ENCODE data around the gene PTPRS.
"Not testable (repeated sequence)": the region's sequence is repeated elsewhere in the genome, so short reads cannot be mapped to it uniquely, and the experiment has no call there.

PTPRS gene

GRCh38 chr19:5331790-5332189 lies 8.8 kb downstream of the PTPRS start:
- DNase-seq: no peak

GRCh38 chr19:5330307-5330720 lies 10.3 kb downstream of the PTPRS start:
- DNase-seq: no peak

- DNase-seq: no peak
These were observed 11.5 kb downstream of the PTPRS start for GRCh38 chr19:5329141-5329540.

DNA sequence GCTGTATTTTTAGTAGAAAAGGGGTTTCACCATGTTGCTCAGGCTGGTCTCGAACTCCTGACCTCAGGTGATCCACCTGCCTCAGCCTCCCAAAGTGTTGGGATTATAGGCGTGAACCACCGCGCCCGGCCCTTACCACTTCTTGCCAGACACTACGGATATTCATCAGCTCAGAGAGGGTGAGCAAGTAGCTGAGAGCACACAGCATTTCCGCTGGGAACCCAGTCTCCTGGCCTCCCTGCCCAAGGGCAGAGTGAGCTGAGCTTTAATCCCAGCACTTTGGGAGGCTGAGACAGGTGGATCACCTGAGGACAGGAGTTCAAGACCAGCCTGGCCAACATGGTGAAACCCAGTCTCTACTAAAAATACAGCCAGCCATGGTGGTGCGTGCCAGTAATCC lies 12.2 kb downstream of the PTPRS start:
- not testable (repeated sequence) for DNase-seq

DNA sequence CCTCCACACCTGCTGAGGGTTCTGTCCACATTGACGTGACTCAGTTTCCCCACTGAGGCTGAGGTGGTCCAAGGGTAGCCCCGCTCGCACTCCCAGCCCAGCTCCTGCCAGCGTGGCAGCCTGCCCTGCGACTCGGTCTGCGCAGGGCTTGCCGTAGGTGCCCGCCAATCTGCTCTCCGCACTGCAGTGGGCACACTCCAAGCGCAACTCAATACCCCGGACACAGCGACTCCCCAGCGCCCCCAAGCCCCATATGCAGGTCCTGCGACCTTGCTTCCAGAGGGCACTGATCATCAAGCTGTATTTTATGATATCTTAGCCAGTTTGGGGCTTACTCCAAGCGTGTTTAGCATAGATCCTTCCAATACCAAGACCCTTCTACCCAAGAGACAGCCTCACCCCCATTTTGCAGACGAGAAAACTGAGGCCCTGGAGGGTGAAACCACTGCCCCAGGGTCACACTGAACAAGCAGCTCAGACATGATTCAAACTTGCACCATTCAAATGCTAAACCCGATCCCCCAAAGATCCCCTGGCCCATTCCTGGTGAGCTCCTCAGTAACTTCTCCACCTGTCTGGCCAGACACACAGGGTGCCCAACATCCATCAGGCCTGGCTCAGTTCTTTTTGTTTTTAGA lies 13.5 kb downstream of the PTPRS start:
- DNase-seq: no peak

DNA sequence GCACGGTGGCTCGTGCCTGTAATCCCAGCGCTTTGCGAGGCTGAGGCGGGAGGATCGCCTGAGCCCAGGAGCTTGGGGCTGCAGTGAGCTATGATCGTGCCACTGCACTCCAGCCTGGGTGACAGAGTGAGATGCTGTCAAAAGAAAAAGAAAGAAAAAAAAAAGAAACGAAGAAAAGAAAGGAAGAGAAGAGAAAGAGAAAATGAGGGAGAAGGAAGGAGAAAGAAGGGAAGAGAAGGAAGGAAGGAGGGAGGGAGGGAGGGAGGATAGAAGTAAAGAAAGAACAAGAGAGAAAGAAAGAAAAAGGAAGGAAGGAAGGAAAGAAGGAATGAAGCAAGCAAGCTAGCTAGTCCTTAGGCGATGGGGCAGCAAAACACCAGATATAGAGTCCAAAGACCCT lies 14.1 kb downstream of the PTPRS start:
- no peak for DNase-seq

- no peak for DNase-seq
These were observed 15.7 kb downstream of the PTPRS start for GRCh38 chr19:5324947-5325346.

DNA sequence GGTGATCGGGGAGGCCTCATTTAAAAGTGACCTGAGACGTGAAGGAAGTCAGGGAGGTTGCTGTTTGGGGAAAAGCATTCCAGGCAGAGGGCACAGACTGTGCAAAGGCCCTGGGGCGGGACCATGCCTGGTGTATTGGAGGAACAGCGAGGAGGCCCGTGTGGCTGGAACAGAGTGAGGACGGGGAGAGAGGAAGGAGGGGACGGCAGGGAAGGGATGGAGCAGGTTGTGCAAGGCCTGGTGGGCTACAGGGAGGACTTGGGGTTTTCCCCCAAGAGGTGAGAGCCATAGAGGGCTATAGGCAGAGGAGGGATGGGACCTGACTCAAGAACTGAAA lies 17.2 kb downstream of the PTPRS start:
- no peak for DNase-seq

DNA sequence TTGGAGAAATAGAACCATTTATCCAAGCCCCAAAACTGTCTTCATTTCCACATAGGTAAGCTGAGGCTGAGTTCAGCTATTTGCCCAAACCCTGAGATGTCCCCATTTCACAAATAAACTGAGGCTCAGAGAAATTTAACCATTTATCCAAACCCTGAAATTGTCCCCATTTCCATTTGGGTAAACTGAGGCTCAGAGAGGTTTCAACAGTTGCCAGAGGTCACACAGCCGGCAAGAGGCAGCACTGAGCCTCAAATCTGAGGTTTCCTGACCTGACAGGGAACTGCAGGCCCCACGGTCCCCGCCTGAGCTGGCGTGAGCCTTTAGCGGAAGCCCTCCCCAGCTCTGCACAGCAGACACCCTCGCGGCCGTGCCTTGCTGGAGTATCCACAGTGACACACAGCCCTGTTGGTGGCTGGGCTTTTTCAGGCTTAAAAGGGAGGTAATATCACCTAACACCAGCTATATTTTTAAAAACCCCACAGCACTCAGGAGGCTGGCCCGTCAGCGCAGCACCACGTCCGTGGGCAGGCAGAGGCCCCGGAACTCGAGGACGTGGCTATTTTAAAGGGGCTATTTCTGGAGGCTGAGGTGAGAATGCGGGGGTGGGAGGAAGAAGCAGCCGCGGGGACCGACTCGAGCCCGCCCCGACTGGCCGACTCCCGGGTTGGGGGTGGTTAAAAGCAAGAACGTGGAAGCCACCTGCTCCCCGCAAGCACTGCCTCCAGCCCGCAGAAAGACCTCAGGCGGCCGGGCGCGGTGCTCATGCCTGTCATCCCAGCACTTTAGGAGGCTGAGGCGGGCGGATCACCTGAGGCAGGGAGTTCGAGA lies 18.5 kb downstream of the PTPRS start:
- DNase-seq: peak; percentile 26

DNA sequence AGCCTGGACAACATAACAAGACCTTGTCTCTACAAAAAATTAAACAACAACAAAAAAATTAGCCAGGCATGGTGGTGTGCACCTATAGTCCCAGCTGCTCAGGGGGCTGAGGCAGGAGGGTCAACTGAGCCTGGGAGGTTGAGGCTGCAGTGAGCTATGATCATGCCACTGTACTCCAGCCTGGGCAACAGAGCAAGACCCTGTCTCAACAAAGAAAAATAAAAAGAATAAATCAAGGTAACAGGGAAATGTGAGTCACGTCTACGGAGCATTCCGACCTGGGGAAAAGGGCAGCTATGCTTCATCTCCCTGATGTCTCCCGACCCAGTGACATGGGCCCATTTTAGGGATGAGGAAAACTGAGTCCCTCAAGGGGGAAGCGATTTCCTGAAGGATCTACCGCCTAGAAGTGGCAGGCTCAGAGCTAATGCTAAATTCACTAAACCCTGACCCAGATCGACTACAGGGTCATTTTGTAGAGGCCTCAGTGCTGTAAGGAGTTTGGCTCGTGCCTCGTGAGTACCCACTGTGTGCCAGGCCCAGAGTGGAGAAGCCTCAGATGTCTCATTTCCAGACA lies 19.5 kb downstream of the PTPRS start:
- no peak for DNase-seq

GRCh38 chr19:5319516-5319915 lies 21.1 kb downstream of the PTPRS start:
- DNase-seq: no peak

- DNase-seq: no peak
These were observed 22.3 kb downstream of the PTPRS start for GRCh38 chr19:5318306-5318705.

GRCh38 chr19:5317321-5317720 lies 23.3 kb downstream of the PTPRS start:
- DNase-seq: no peak

GRCh38 chr19:5316138-5316537 lies 24.5 kb downstream of the PTPRS start:
- no peak for DNase-seq

DNA sequence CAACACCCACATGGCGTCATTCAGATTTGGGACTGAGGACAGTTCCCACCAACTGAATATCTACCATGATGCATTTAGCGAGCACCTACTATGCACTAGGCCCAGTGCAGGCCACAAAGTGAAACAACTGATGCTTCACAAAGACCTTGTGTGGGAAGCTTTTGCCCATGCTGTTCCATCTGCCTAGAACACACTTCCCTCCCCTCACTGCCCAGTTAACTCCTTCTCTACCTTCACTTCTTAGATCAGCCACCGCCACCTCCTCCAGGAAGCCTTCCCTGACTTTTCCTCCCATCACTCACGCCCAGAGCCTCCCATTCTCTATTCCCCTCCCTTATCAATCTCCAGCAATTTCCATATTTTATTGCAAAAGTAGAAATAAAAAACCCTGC lies 25.7 kb downstream of the PTPRS start:
- no peak for DNase-seq

DNA sequence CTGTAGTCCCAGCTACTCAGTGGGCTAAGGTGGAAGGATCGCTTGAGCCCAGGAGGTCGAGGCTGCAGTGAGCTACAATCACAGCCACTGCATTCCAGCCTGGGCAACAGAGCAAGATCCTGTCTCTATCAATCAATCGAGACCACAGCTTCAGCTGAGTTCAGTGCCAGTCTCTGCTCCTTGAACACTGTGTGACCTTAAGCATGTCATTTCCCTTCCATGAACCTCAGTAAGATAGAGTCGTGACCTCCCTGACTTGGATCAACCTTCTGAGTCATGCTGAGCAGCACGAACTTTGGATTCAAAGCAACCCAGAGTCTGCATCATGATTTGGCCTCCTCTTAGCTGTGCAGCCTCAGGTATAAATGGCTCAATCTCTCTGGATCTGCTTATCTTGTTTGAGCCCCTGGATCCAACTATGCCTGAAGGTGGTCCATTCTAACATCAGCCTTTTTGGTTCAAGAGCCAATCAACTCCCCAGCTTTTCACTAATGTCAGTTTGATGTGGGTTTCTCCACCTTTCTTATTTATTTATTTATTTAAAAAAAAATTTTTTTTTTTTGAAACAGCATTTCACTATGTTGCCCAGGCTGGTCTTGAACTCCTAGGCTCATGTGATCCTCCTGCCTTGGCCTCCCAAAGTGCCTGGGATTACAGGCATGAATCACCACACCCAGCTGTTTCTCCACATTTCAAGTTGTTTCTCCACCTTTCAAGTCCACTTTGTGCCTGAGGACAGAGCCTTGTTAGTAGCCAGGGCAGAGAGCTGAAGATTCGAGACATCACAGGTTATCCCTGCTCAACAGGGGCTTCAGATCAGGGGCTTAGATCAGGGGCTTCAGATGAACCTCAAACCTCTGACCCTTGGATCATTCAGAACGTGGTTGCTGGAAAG lies 26.4 kb downstream of the PTPRS start:
- DNase-seq: no peak

- DNase-seq: no peak
These were observed 27.3 kb downstream of the PTPRS start for GRCh38 chr19:5313307-5313706.

DNA sequence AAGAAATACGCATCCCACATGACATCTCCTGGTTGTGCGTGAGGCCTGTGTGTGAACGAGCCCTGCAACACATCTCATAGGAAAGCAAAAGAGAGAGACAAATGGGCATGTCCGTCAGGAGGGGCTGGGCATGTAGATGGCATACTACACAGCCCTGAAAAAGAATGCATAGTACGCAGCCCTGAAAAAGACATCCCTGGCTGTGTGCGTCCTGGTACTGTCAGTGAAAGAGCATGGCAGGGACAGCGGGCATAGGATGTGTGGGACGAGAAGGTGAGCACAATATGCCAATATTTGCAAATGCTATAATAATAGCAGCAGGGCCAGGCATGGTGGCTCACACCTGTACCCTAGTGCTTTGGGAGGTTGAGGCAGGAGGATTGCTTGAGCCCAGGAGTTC lies 28.6 kb downstream of the PTPRS start:
- DNase-seq: no peak

- DNase-seq: no peak
These were observed 31.0 kb downstream of the PTPRS start for GRCh38 chr19:5309438-5310204.

DNA sequence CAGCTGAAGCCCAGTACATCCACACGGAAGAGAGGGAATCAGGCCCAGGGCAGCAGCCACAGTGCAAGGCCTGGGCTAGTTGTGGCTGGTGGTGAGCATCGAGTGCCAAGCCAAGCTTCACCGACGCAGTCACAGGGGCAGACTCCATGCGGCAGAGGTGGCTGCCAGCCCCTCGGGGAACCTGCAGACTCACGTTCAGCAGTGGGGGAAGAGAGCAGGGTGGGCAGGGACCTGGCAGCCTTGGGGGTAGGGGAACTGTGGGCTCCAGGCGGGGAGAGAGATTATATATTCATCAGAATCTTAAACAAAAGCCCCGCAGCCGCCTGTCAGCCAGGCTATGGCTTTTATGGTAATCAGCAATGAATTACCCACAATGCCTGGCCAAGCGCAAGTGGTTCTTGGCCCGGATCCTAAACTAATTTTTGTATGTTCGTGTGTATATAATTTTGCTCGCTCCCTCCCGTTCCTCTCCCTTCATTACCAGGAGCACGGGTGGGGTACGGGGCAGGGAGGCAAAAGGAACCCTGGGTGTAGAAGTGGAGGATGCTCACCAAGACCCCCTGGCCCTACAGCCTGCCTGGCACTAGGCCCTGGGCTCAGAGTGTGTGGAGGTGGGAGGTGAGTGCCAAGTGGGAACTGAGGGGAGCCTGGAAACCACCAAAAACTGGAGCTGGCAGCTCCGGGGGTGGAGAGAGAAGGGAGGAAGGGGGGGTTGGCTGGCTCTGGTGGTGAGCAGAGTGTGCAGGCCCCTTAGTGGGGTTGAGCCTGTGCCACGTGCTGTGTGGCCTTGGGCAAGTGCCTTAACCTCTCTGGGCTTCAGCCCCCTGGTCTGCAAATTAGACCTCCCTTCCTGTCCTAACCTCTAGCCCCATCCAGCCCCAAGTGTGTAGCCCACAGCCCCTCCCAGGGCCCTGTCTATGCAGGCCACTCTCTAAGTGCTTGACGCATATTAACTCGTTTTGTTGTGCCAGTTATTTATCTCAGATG lies 31.9 kb downstream of the PTPRS start:
- DNase-seq: no peak

- no peak for DNase-seq
These were observed 33.0 kb downstream of the PTPRS start for GRCh38 chr19:5307655-5308054.
